Measurements from ENCODE around the gene NCBP2L.
"Not testable (repeated sequence)": the region's sequence is repeated elsewhere in the genome, so short reads cannot be mapped to it uniquely, and the experiment has no call there.

Gene NCBP2L

DNA sequence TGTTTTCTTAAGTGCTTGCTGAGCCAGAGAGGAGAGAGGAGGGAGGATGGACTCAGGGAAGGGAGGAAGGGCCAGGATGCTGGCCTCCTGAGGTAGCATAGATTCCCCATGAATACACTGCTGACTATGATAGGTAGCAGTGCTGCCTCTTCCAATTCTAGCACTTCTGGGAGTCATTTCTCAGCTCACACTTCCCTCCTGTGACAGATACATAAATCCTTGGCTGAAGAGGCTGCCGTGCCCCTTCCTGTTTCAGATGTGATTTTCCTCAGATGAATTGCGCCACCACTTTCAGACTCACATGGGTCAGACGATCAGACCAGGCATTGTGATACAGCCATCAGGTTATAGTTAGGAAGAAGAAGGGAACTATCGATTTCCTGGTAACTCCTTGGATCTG is 24.3 kb upstream of the NCBP2L start:
- DNase-seq: no peak

GRCh38 chrX:107755721-107756120 is 21.8 kb upstream of the NCBP2L start:
- no peak for DNase-seq

GRCh38 chrX:107758231-107758766 is 19.2 kb upstream of the NCBP2L start:
- DNase-seq: no peak

DNA sequence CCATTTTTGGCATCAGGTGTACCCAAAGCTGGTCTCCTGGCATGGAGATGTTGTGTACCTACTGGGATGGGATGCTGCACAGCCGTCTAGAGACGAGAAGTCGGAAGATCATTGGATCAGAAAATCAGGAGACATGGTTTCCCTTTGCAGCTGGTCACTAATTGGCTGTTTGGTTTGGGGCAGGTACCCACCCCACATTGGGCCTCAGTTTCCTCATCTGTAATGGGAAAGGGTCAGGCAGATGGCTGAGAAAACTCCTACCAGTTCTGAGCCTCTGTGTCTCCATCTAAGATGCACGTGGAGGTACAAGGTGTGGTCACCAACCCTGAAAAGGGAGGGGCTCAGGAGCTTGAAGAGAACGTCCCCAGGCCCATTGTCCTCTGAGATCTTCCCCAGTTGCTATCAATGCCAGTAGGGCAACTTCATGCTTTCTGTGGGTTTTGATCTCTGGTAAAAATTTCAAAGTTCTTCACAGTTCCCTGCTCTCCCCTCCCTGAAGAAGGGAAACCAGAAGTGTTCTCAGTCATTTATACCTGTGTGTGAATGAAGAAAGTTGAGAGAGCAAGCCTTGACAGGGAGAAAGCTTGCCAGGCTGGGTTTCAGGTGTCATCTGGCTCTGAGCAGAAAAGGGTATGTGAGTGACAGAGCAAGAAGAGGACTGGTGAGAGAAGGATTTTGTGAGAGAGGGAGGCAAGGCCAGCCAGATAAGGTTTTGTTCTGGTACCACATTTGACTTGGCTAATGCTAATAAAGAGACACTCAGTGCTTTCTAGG is 17.0 kb upstream of the NCBP2L start:
- no peak for DNase-seq

DNA sequence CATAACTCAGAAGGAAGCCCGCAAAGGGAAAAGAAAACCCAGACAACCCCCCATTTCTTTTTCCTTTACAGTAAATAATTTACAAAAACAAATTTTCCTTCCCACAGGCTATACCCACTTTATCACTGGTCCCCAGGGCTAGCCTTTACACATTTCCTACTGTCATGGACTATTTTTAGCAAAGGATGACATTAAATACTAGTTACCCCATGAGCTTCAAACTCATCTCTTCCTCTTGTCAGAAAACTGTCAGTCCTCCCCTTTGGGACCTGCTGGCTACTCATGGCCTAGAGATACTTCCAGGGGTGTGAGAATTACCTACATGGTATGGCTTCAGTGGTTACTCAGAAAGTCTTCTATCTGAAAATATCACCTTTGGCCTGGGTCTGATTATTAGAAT is 13.9 kb upstream of the NCBP2L start:
- no peak for DNase-seq

- no peak for DNase-seq
Observed at GRCh38 chrX:107764845-107765608, 12.5 kb upstream of the NCBP2L start.

GRCh38 chrX:107766470-107767150 is 10.9 kb upstream of the NCBP2L start:
- DNase-seq: peak; percentile 69

- DNase-seq: no peak
Observed at GRCh38 chrX:107768051-107768450, 9.5 kb upstream of the NCBP2L start.

DNA sequence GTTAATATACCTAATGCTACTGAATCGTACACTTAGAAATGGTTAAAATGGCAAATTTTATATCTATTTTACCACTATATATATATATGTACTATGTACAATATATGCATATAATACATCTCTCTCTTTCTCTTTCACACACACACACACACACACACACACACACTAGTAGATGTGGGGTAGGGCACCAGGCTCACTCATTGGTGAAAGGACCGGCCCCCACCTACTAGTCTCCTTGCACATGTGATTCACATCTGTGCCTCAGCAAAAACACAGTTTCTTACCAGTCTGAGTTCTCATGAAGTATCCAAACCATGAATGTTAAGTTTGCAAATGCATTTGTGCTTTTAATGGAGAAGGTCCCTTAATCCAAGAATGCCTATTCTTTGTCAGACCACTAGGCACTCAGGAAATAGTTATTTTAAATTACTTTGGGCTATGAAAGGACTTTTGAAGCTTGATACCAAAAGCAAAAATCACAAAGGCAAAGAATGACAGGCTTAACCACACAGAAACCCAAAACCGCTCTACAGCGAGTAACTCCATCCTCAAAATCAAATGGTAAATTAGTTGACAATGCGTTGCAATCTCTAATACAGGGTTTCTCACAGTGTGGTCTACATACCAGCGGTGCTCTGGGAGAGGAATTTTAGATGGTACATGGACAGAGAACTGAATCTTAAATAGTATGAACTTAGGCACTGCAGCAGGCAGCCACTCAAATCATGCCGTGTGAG is 7.8 kb upstream of the NCBP2L start:
- no peak for DNase-seq

DNA sequence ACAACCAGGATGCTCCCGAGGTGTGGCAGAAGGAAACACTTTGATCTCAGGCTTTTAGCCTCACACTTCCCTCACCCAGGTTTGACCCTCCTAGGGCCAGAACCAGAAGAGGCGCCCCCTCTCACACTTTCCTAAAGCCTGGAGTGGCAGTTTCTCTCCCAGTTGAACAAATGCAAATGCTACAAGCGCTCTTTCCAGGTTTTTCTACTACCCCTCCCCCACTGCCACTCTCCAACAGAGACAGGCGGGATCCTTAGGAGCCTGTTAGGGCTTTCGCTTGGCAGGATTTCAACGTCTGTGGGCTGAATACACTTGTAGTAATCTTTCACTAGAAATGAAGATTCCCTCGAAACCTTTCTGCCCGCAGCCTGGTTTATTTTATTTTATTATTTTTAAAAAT is 4.3 kb upstream of the NCBP2L start:
- no peak for DNase-seq

DNA sequence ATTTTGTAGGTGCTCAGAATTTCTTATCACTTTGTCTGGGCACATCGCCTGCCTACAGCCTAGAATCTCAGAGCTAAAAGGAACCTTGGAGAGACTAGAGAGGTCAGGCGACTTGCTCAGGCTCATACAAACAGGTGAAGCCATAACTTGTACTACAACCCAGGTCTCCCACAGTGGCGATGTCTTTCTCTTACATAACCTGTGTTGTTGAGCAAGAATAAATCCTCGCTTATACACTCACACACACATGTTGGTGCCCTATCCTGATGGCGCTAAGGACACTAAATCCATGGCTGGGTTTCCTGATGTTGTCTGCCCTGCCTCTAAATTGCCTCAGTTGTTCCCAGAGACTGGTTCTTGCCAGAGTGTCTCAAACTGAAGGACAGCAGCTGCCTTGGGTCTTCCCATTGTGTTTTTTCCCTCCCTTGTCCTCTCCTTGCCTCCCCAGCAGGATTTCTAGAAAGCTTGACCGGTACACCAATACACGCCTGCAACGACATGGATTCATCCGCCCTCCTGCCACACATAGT is 3.6 kb upstream of the NCBP2L start:
- DNase-seq: no peak

DNA sequence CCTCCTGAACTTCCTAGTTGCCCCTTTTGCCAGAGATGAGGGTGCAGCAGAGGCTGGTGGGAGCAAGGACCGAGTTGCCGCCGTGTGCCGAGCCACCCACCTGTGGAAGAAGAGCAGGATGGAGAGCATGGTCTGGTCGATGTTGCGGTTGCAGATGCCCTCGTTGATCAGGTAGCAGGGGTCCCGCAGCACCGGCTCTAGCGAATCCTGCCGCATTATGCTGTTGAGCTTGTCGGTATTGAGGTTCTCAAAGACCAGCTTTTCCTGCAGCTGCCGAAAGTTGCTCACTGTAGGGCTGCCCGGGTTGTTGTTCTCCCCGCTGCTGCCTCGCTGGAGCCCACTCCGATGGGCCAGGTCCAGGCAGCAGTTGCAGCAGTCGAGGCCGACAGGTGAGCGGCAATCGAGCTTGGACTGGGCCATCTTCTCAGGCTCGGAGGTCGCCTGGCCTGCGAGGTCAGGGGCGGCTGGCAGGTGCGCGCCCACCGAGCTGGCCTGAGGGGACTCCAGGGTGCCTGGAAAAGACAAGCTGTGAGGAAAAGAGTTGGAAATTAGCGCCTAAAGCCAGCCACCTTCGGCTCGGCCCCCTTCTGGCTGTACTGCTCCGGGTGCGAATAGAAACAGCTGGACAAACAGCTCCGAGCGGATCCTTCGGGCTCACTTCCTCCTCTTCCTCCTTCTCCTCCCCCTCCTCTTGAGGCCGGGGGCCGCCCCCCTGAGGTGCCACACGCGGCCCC is 2.4 kb upstream of the NCBP2L start:
- no peak for DNase-seq

DNA sequence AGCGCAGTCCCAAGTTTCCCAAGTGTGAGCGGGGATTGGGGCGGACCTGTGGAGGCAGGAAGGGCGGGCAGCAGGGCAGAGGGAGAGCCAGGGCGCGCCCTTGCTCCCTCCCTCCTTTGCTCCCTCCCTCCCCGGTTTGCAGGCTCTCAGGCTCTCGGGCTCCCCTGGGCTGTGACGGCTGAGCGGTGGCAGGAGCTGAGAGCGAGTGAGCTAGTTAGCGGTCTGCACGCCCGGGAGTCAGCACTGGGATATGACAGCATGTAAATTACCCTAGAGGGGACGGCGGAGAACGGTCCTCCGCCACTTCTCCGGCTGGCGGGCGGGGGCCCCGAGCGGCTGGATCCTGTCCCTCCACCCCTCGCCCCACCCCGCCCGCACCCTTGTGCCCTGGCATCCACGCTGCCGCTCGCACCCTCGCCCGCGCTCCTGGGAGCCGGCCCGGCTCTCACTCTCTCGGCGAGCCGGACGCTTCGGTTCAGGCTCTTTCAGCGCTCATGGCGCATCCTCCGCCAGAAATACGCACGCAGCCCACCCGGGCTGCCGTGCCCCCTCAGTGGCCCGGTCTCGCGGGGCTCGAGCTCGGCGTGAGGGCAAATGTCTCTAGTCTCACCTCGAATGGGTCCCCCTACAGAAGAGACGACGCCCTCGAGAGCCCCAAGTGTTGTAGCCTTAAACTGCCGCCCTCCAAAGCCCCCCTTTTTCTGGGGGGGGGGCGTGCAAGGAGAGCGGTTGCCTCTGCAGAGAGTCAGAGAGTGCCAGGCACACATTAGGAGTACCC is 1.6 kb upstream of the NCBP2L start, which contains the start of gene TSC22D3:
Gene TSC22D3 (minus strand): TSS at position 54 of the 778 bp plus-strand sequence. CDS start 368 bp downstream, outside the sequence.
- peak; percentile 38 for DNase-seq

DNA sequence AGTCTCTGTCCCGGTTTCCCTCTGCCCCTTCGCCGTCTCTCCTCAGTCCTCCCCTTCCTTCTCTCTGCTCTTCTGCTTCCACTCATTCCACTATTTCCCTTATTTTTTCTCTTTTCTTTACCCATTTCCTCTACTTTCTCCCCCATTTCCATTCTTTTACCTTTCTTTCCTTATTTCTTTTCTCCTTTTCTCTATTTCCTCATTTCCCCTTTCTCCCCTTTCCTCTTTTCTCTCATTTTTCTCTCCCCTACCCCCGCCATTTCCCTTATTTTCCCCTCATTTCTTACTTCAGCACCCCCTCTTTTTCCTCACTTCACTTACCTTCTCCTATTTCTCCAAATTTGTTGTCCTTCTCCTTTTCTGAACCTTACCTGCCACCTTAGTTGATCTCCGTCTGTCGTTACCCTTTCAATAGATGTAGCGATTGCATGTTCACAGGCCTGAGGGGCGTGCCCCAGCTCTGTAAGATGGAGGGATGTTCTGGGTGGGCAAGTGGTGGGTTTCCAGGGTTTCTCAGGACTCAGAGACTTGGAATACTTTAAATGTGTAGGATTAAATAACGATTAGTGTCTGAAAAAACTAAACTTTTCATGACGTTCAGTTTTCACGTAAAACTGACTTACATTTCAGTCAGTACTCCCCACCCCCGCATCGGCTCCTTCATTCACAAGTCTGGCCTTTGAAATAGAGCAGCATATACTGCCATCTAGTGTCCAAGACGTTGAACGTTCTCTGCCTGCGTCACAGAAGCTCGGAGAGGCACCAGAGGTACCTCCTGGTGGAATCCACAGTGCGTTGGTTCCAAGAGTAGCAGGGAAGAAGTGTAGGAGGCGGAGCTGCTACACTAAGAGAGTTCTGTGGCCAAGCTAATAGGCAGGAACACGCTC is 641 bp upstream of the NCBP2L start:
- DNase-seq: peak; percentile 82

DNA sequence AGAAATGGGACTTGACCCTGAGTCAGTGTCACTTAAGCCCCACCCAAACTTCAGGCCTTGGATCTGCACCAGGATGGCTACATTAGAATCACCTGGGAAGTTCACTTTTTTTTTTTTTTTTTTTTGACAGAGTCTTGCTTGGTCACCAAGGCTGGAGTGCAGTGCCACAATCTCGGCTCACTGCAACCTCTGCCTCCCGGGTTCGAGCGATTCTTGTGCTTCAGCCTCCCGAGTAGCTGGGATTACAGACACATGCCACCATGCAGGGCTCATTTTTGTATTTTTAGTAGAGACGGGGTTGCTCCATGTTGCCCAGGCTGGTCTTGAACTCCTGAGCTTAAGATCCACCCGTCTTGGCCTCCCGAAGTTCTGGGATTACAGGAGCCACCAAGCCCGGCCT is 3.0 kb downstream of the NCBP2L start:
- DNase-seq: no peak

GRCh38 chrX:107787827-107788226 is 10.3 kb downstream of the NCBP2L start:
- no peak for DNase-seq

GRCh38 chrX:107804427-107804826 is 26.9 kb downstream of the NCBP2L start:
- no peak for DNase-seq

DNA sequence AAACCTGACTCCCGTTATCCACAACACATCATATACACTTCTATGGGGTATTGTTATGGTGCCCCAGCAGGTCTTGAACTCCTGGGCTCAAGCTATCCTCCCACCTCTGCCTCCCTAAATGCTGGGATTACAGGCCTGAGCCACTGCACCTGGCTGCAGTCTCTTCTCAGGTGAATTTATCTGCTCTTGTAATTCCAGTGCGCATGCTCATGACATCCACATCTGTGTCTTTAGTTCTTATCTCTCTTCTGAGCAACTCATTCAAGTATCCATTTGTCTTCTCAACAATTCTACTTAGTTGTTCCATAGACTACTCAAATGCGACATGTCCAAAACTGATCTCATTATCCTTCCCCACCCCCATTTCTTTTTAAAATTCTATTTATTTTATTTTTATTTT is 27.6 kb downstream of the NCBP2L start:
- DNase-seq: no peak

GRCh38 chrX:107810053-107810452 is 32.5 kb downstream of the NCBP2L start:
- not testable (repeated sequence) for DNase-seq

Data from fibroblast of upper back skin (primary cell).